Right lobe of liver (tissue), 6 donors: Measurements from ENCODE around the gene THSD7B. TPM values are rescaled to one million over a fixed set of nuclear protein-coding genes. Genes with fewer than 3 reads are reported as not detected.
"Not testable (repeated sequence)": the region's sequence is repeated elsewhere in the genome, so short reads cannot be mapped to it uniquely, and the experiment has no call there.

Experiments
- ATAC-seq, 4 donors: fragments of 200-7000 bp; cut with Tn5 transposase; one replicate each; pipeline ENCODE4 v1.9.1; 2020; ENCODE audit warnings: mild to moderate bottlenecking in 4 of 4, moderate library complexity in 4 of 4
- DNase-seq, 3 donors: peaks; one replicate each; pipeline ENCODE4 v3.0.0-alpha.2; 2020
- H3K27ac ChIP-seq, 3 donors: fragments of 200-600 bp; one replicate each; pipeline ENCODE4 v1.8.0; 2022
- H3K27me3 ChIP-seq, 2 donors: fragments of 200-600 bp; one replicate each; pipeline ENCODE4 v1.8.0; 2022
- H3K36me3 ChIP-seq, 4 donors: fragments of 200-600 bp; sonication (generic) in 1 of 4; one replicate each; pipeline versions ENCODE4 v1.5.1 to v1.8.0; 2017 to 2022; ENCODE audit warnings: control low read depth in 1 of 4
- H3K4me1 ChIP-seq, 4 donors: fragments of 200-600 bp; sonication (generic) in 1 of 4; one replicate each; pipeline versions ENCODE4 v1.5.1 to v1.8.0; 2017 to 2022; ENCODE audit warnings: control low read depth in 1 of 4
- H3K4me3 ChIP-seq, 3 donors: fragments of 200-600 bp; one replicate each; pipeline ENCODE4 v1.8.0; 2022
- H3K9me3 ChIP-seq, 4 donors: fragments of 200-600 bp; sonication (generic) in 1 of 4; one replicate each; pipeline versions ENCODE4 v1.5.1 to v1.8.0; 2017 to 2022; ENCODE audit warnings: control low read depth in 1 of 4
- CTCF ChIP-seq, 4 donors: fragments of 200-600 bp in 3 of 4; fragments of 450-650 bp in 1 of 4; IDR thresholded peaks; one replicate each; pipeline versions ENCODE4 v1.5.1 to v1.8.0; 2016 to 2022; ENCODE audit warnings: antibody characterized with exemption in 4 of 4, mild to moderate bottlenecking in 2 of 4
- POLR2A ChIP-seq: fragments of 450-650 bp; IDR thresholded peaks from one replicate; pipeline ENCODE4 v1.6.1; 2017; ENCODE audit warnings: antibody characterized with exemption, mild to moderate bottlenecking
- WGBS: methylation state at CpG from one replicate; pipeline ENCODE4 v1.1.6; 2018; ENCODE audit warnings: low coverage, low lambda C conversion rate; ENCODE audit not compliant: insufficient coverage; ENCODE audit errors: missing lambda C conversion rate; 5-methylcytosine and 5-hydroxymethylcytosine counted together
- intact Hi-C, 2 donors: fragments of 100-400 bp; cut with DNase I; formaldehyde crosslinking; loops; one replicate each; pipeline versions ENCODE4 v1.11.2 to v1.14.1; 2022
- total RNA-seq, 6 experiments: library from RNA; depleted of rRNA in 2 of 6; stranded (reverse); fragments of >200 nt in 2 of 6; fragmentation: NEBNext Ultra II Directional in 3 of 6; extraction: Animal tissue kit (Norgen Biotek cat#: 25700) in 3 of 6; gene quantifications; one replicate each; pipeline versions ENCODE4 v1.1.0 to v1.2.4, GENCODE V29; 2016 to 2023
- donor health status: DM: no; HTN: yes; CAD: no.
- donor health status: DM: no; HTN: no; CAD: no.
- donor health status: DM: no; HTN: no; CAD: no.
- donor health status: DM: no; HTN: yes; CAD: no.
- donor health status: DM: no; HTN: yes; CAD: no.

Gene THSD7B
- total RNA-seq, 6 experiments from 2014 or later, result 0.07 to 0.89 (median 0.24) TPM

DNA sequence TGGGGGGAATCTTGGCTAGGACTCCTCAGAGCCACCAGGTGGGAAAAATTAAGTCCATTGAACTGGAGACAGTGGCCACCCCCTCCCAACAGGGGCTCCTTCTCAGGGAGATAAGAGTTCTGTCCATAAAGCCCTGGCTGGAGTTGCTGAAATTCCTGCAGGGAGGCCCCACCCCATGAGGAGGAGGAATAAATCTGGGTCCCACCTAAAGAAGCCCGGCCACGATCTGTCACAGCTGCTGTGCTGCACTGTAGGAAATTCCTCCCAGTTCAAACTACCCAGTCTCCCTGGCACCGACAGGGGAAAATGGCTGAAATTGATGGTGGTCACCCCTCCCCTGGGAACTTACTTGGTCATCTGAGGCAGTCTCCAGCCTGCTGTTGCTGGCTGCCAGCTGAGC lies 215.0 kb downstream of the THSD7B start:
- no peak for ATAC-seq
- H3K36me3 ChIP-seq, result no peaks in the 10 kb centered on the region
- intact Hi-C loops, result no loop called here
- no peak for TF ChIP-seq CTCF (IDR thresholded peaks at IDR 0.05)
- no peak for TF ChIP-seq POLR2A
- no peak overlapping the region for H3K27ac ChIP-seq
- no peak overlapping the region for H3K4me3 ChIP-seq
- no peaks in the 10 kb centered on the region for H3K4me1 ChIP-seq
- no CpG with 5 or more reads among the region's 3 CpGs for WGBS
- no peaks in the 10 kb centered on the region for H3K9me3 ChIP-seq
- DNase-seq, result no peak
- no peaks in the 10 kb centered on the region for H3K27me3 ChIP-seq

GRCh38 chr2:136981689-136982088 lies 216.3 kb downstream of the THSD7B start:
- intact Hi-C loops, H3K4me3 ChIP-seq, H3K27me3 ChIP-seq, H3K27ac ChIP-seq, ATAC-seq, DNase-seq, H3K4me1 ChIP-seq, H3K9me3 ChIP-seq, H3K36me3 ChIP-seq: not testable (repeated sequence)
- WGBS, result 50% methylated on average over 4 of the region's 6 CpGs

DNA sequence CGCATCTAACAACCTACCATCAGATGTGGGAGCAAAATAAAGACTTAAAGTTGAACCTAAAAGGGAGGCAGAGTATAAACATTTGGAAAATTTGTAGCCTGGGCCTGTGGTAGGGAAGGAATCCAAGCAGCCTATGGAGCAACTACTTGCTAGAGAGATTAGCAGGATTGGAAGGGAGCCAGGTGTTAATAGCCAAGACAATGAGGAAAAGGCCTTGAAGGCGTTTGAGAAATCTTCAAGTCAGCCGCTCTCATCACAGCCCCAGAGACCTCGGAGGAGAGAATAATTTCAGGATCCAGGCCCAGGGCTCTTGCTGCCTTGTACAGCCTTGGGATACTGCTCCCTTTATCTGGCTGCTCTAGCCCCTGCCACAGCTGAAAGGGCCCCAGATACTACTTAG lies 219.7 kb downstream of the THSD7B start:
- no peak for TF ChIP-seq POLR2A
- no peak for TF ChIP-seq CTCF (IDR thresholded peaks at IDR 0.05)
- H3K27ac ChIP-seq, result no peak overlapping the region
- H3K36me3 ChIP-seq, result no peaks in the 10 kb centered on the region
- DNase-seq (no peak), ATAC-seq (peak in 1 of 4 donors; percentile 23)
- no peaks in the 10 kb centered on the region for H3K4me1 ChIP-seq
- intact Hi-C loops, result no loop called here
- H3K27me3 ChIP-seq, result no peaks in the 10 kb centered on the region
- WGBS, result 33% methylated on average over 2 of the region's 4 CpGs
- no peaks in the 10 kb centered on the region for H3K9me3 ChIP-seq
- no peak overlapping the region for H3K4me3 ChIP-seq

GRCh38 chr2:136986605-136987221 lies 221.4 kb downstream of the THSD7B start:
- Histone ChIP-seq H3K9me3 (no peaks in the 10 kb centered on the region), H3K4me3 (no peak overlapping the region), H3K36me3 (no peaks in the 10 kb centered on the region), H3K27ac (no peak overlapping the region), H3K27me3 (no peaks in the 10 kb centered on the region), H3K4me1 (no peaks in the 10 kb centered on the region)
- 74% methylated on average over 5 of the region's 5 CpGs for WGBS
- intact Hi-C loops, result no loop called here
- TF ChIP-seq POLR2A (no peak), CTCF (IDR thresholded peaks at IDR 0.05) (no peak)
- DNase-seq, result no peak
- ATAC-seq, result no peak

GRCh38 chr2:136990316-136990715 lies 225.0 kb downstream of the THSD7B start:
- DNase-seq (no peak), ATAC-seq (no peak)
- Histone ChIP-seq H3K4me3 (no peak overlapping the region), H3K4me1 (no peaks in the 10 kb centered on the region), H3K27ac (no peak overlapping the region), H3K9me3 (no peaks in the 10 kb centered on the region), H3K27me3 (no peaks in the 10 kb centered on the region), H3K36me3 (no peaks in the 10 kb centered on the region)
- intact Hi-C loops, result no loop called here
- WGBS, result 45% methylated on average over 4 of the region's 4 CpGs
- TF ChIP-seq POLR2A (no peak), CTCF (IDR thresholded peaks at IDR 0.05) (no peak)
